A673 (cell line): ENCODE results near the gene SNX18.

ENCODE experiments used
- CTCF ChIP-seq: fragments of 300-800, 200-600 bp; sonication (generic); conservative IDR thresholded peaks from 2 replicates; pipeline ENCODE4 v1.5.1; 2017; ENCODE audit warnings: low read depth, mild to moderate bottlenecking, antibody characterized with exemption, low read length, moderate library complexity, mixed read lengths
- EZH2 ChIP-seq: fragments of 200-600 bp; sonication (generic); IDR thresholded peaks from 2 replicates; pipeline ENCODE4 v1.6.1; 2017; ENCODE audit warnings: borderline replicate concordance, low read depth, mild to moderate bottlenecking, mixed read lengths, antibody characterized with exemption, low read length; ENCODE audit not compliant: poor library complexity, severe bottlenecking

- no peak for TF ChIP-seq CTCF
- TF ChIP-seq EZH2, result no peak
Measured at GRCh38 chr5:54514291-54514690, 3.3 kb upstream of the SNX18 start.
